GM15510 (cell line): ENCODE measurements around the gene CARS1.

Experiments used
- POLR2A ChIP-seq: IDR thresholded peaks from 3 replicates; pipeline ENCODE4 v1.6.1; 2011; ENCODE audit warnings: borderline replicate concordance; ENCODE audit not compliant: insufficient read length; ENCODE audit errors: extremely low read depth

Gene CARS1

DNA sequence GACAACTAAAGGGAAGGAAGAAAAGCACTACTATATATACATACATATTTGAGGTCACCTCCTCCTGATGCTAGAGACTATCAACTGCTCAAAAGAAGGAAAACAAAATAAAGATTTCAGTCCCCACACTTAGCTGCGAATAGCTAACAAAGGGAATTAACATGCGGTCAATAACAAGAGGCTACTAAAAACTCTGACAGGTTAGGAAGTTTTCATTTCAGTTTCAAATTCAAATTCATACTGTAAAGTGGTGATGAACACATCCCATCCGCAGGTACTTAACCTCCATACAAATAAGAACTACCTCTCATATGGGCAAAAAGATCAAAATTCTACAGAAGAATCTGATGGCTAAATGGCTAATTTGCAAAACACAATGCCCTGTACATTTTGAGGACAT, 67.7 kb downstream of the CARS1 start:
- TF ChIP-seq POLR2A: no peak

DNA sequence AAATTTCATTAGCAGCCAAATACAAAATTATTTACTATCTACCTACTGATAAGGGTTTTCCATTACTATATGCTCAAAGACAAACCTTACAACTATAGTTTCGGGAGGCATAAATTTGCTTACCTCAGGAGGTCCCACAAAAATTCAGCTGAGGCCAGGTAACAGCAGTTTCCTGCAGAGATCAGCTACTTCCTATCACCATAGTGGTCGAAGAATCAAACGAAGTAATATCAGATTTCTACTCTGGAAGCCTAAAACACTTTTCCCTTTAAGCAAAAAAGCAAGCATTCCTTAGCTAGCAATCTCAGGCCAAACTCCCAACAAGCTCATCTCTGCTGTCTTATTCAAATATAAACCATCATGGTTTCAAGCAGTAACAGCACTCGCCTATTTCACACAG, 68.2 kb downstream of the CARS1 start:
- no peak for TF ChIP-seq POLR2A

DNA sequence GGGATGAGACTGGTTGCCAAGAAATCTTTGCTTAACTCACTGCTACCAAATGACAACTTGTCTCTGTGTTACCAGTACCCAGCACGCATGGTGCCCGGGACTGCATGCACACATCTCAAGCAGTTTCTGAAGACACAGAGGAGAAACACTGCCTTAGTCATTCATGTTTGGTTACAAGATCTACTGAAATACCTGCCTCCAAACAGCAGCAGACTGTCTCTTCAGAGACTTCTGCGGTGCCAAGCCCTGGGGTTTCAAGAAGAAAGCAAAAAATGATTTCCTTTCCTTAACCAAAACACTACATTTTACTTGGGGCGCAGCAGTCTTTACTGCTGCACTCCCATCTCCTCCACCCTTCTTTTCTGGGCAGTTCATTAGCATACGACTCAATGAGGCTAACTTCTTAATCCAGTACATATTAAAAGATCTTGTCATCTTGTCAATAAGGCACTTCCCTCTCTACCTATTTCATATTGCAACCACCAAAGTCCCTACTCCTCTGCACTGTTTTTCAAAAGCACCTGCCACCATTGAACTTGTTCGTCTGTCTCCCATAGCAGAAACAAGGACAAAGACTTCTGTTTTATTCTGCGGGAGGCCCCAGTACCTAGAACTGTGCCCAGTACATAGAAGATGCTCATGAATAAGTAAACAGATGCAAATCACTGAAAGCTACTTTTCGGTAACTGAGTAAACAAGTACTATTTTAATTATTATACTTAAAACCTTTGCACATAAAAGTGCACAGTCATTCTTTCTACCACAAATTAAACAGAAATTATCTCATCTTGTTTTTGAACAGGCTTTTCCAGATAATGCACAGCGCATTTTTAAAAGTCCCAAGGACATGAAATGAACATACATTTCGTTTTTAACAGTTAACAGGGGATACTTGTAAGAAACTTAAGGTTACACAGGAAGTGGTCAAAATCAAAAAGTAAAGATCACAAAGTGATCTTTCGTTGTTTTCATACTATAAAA, 69.1 kb downstream of the CARS1 start:
- TF ChIP-seq POLR2A: no peak

DNA sequence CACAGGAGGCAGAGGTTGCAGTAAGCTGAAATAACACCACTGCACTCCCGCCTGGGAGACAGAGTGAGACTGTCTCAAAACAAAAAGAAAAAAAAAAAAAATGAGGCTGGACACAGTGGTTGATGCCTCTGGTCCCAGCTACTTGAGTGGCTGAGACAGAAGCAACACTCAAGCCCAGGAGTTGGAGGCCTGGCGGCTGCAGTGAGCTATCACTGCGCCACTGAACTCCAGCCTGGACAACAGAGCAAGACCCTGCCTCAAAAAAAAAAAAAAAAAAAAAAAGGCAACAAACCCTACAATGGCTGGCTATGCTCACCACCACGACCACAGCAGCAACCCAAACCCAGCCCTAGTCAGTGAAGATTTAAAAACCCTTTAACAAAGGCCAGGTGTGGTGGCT, 73.3 kb downstream of the CARS1 start:
- TF ChIP-seq POLR2A: no peak

DNA sequence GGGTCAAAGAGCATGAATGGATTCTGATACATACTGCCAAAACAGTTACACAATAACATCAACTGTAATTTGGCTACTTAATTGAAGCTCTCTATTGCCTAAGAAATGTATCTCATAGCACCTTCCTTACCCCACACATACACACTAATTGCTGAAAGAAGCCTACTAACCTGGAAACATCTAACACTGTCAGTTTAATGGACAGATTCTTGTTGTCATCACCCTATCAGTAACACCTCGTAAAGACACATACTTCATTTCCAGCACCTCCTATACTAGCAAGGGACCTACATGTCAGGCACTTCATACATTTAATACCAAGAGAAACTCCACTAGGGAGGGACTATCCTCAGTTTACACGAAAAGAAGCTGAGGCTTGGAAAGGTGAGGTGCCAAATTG, 75.0 kb downstream of the CARS1 start:
- no peak for TF ChIP-seq POLR2A

DNA sequence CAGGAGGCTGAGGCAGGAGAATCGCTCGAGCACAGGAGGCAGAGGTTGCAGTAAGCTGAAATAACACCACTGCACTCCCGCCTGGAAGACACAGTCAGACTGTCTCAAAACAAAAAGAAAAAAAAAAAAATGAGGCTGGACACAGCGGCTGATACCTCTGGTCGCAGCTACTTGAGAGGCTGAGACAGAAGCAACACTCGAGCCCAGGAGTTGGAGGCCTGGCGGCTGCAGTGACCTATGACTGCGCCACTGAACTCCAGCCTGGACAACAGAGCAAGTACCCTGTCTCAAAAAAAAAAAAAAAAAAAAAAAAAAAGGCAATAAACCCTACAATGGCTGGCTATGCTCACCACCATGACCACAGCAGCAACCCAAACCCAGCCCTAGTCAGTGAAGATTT, 76.1 kb downstream of the CARS1 start:
- no peak for TF ChIP-seq POLR2A

DNA sequence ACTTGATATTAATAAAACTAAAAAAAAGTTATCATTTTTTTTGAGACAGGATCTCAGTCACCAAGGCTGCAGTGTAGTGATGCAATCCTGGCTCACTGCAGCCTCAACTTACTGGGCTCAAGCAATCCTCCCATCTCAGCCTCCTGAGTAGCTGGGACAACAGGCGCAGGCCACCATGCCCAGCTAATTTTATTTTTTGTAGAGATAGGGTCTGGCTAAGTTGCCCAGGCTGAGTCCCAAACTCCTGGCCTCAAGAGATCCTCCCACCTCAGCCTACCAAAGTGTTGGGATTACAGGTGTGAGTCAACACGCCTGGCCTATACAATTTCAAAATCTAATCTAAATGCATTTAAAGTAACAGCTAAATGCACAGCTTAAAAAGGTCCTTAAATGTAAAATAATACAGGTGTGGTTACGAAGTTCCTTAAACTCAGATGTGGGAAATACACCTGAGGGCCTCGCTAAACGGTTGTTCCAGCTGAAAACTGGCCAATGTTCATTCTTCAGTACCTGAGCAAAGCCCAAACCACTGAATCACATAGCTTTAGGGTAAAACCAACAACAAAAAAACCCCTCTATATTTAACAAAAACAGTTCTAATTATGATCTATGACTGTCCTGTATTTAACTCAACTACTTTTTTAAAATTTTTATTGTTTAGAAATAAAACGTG, 76.9 kb downstream of the CARS1 start:
- TF ChIP-seq POLR2A: no peak

DNA sequence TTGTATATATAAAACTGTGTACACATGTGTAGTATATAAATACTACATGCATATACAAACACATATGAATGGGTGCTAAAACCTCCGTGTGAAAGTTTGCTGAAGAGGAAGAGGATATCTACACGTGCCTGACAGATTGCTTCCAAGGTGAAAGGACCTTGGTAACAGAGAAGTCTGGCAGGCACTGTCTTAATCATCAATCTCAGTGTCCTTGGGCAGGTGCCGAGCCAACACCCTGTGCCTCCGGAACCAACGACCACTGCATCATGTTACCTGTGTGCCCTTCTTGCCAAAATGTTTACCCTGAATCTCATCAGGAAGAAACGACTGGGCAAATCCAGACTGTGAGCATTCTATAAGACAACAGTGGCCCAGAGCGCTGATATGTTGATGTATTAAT, 80.1 kb downstream of the CARS1 start:
- no peak for TF ChIP-seq POLR2A

DNA sequence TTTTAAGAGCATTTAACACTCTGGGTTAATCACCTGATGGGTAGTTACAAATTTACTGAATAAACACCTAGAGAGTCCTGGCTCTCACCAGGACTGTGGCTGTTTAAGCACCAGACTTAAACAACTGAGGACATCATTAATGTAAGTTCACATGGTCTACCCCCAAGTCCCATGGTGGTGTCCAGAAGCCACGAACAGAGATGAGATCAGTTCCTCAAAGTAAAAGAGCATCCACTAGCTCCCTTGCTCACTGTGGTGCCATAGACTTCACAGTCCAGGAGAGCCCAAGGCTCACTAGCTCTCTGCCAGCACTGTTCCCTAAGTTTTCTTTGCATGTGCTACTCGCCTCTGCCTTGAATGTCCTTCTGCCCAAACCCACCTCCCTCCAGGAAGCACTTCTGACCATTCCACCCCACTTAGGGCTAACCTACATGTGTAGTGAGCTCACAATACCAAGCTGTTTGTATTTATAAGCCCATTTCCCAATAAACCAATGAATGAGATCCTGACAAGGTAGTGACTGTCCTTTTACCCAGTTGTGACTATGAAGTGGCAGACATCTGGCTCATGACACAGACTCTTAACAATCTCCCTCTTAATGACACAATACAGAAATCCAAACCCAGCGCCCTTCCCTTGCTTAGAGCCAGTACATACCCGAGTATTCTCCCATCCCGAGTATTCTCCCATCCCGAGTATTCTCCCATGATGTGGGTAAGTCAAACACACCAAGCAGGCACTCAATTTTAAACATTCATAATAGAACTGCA, 80.7 kb downstream of the CARS1 start:
- no peak for TF ChIP-seq POLR2A

DNA sequence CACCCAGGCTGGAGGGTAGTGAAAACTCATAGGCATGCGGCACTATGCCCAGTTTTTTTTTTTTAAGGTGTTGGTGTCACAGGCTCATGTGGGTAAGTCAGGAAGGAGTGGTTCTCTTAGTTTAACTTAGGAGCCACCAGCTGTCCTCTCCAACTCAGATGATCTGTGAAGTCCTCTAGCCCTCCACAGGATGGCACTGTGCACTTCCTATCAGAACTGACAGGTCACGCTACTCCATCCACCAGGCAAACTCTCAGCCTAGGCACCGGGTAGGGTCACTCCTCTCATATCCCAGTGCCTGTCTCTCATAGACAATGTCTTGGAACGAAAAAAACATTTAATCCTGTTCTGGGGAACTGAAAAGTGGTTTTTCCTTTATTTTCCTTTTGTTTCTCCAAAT, 81.6 kb downstream of the CARS1 start:
- no peak for TF ChIP-seq POLR2A

DNA sequence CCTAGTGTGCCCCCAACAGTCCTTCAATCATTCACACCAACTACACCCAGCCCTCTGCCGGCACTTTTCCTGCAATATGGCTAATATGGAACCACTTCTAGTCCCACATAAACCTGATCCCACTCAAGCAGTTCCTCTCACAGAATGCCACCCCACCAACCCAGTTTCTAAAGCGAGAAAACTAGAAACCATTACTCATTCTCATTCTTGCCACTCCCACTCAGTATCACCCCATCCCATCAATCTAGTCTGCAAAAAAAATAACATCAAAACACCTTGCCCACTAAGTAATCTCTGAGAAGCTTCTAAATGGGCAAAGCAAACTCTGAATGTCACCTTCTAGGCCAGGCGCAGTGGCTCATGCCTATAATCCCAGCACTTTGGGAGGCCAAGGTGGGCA, 83.0 kb downstream of the CARS1 start:
- no peak for TF ChIP-seq POLR2A

DNA sequence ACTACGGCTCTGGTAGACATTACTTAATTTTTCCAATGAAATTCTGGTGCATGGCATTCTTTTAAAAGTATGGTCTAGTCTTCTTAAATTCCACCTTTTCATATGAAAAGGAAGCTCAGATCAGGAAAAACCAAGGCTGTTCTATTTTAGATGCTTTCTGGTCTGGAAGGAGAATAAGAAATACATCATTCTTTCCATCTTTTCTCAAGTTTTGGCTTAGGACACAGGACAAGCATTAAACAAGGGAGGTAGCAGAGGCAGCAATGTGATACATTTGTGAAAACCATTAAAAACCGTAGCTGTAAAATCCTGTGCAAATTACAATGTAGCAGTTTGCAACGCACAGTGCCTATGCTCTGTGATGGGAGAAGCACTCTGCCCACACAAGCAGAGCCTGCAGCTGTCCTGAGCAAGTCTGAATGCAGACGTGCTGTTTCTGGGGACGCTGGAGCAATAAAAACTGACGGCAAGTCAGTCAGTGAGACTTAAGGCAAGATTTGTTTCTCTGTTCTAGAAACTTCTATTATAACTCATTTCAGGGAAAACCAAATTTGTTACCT, 88.8 kb downstream of the CARS1 start:
- no peak for TF ChIP-seq POLR2A

DNA sequence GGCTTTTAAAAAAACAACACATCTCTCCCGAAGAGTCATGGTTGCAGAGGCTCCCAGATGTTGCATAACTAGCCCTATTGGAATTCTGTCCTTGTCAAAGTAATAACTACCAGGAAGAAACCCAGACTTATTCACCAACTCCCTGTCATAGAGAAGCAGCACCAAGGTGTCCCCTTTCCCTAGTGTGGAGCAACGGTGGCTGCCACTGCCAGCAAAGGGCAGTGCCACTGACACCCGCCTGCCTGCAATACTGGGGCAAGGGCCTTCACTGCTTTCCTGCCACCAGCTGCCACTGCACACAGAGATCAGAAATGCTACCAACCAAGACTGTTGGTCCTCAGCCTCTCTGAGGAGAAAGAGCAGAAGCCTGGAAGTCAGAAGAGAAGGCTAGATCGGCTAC, 92.4 kb downstream of the CARS1 start:
- TF ChIP-seq POLR2A: no peak

DNA sequence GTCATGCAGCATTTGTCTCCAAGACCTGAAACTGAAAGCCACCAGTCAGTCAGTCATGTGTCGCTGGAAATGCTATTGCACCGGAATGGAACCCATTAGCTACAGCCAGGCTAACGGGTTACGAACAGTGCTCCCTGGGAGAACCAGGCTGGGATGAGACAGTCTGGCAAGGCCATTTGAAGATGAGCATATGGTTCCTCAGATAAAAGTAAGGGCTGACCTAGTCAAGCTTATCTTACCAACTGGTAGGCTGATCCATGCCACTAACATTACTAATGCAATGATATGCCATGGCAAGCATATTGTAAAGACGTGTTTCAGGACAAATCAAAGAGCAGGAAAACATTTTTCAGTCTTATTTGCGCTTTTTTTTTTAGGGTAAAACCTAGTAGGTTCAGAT, 93.5 kb downstream of the CARS1 start:
- no peak for TF ChIP-seq POLR2A
